ENCODE data around the gene MIPOL1.
"Not testable (repeated sequence)": the region's sequence is repeated elsewhere in the genome, so short reads cannot be mapped to it uniquely, and the experiment has no call there.

The MIPOL1 gene

DNA sequence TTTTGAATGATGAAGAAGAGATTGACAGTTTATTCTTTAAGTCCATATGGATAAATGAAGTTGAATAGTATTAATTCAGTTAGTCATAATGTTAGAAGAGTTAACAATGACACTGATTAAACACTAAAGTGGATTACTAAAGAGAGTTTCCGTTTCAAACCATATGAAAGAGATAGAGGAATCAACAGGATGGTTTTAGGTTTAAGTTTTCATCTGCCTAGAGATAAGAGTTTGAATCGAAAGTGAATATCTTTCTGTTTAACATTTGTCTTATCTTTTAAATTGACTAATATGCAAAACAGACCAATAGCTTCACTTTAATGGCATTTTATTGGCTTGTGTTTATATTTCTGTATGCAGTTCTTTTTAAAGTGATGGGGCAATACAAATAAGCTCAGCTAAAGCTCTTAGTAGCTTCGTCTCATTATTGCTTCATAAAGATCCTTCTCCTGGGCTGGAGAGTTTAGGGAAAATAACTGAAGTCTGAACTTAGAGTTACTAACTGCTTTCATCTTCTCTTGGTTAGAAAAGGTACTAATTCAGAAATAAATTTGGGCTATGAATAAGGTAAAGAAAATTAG, 66.0 kb downstream of the MIPOL1 start:
- in situ Hi-C loops (cut with HindIII; ENCODE audit: low pct_ligation_motif_present, low pct_unique_long_range_greater_than_20kb, low sequenced_read_pairs): no loop called here

DNA sequence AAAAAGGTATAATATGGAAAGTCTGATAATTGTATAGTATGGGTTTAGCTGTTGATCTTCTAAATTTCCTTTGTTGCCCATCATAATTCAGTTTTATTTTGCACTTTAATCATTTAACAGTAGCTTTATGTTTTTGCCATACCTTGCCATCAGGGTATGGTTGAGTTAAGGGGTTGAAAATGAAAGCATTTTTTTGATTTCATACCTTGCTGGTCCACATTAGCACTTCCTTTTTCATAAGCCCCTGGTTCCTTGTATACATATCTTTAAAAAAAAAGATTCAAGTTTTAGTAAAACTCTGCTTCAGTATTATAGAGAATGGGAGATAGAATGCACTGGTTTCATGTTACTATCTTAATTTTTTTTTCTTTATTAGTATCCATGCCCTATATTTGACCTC, 71.1 kb downstream of the MIPOL1 start:
- DNase-seq: no peak
- in situ Hi-C loops (cut with HindIII; ENCODE audit: low pct_ligation_motif_present, low pct_unique_long_range_greater_than_20kb, low sequenced_read_pairs): no loop called here

More for the DNA sequence above, 66.0 kb downstream of the MIPOL1 start:
- no peak for DNase-seq

DNA sequence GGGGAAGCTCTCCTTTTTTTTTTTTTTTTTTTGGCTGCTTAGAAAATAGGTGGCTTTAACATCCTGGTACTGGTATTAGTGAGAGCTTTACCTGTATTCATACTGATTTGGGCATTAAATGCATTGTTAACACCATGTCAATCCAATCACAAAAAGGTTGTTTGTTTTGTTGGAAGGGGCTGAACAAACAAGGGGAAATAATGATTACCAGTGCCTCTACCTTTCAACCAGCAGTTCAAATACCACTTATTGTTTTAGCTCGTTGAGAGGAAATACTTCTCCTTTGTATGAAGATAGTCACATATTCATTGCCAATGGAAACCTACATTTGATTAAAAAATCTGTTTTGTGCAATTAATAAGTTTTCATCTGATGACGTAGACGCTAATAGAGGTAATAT, 72.9 kb downstream of the MIPOL1 start:
- in situ Hi-C loops (cut with HindIII; ENCODE audit: low pct_ligation_motif_present, low pct_unique_long_range_greater_than_20kb, low sequenced_read_pairs): no loop called here
- DNase-seq: no peak

DNA sequence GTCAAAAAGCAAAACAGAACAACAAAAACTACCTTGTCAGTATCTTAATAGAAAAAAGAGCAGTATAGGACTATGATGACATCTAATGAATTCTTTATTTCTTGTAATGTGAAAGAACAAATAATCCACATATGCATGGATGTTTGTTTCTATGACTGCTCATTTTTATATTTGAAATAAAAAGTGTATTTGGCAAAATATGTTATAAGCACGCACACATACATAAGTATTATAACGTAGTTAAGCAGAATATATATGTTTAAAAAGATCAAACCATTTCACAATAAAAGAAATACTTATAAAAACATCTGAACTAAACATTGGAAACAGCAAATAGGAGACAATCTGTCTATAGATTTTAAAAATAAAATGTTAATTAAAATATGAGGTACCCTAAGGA, 74.8 kb downstream of the MIPOL1 start:
- in situ Hi-C loops (cut with HindIII; ENCODE audit: low pct_ligation_motif_present, low pct_unique_long_range_greater_than_20kb, low sequenced_read_pairs): no loop called here
- no peak for DNase-seq

DNA sequence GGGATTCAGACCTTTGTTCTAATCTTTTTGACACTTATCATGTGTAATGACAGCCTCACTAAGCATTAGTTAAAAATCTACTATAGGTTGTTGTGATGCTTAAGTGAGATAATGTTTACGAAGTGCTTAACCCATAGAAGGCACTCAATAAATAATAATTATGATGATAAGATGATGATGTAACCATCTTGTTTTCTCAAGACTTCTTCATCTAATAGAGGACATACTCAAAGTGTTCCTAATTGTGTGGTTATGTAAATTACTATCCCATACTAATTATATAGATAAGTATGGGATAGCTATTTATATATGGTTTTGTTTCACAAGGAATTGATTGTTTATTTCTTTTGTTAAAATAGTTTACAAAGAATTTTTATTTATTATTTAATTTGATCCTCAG, 76.9 kb downstream of the MIPOL1 start:
- no peak for DNase-seq
- in situ Hi-C loops (cut with HindIII; ENCODE audit: low pct_ligation_motif_present, low pct_unique_long_range_greater_than_20kb, low sequenced_read_pairs): no loop called here

DNA sequence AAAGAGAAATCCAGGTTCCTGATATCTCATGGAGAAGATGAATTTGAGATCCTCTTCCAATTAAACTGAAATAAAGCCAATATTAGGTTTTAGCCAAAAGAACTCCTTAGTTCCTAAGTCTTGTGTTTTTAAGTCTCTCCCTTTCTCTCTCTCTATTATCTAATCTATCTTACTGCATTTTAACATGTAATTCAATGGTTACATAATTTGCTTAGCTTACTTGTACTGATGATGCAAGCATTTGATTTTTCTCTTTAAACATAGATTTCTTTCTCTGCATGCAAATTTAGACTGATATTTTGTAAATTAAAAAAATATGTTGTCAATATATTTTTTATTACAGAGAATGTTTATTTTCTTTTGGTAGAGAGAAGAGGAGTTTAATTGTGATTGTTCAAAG, 78.2 kb downstream of the MIPOL1 start:
- in situ Hi-C loops (cut with HindIII; ENCODE audit: low pct_ligation_motif_present, low pct_unique_long_range_greater_than_20kb, low sequenced_read_pairs): no loop called here

DNA sequence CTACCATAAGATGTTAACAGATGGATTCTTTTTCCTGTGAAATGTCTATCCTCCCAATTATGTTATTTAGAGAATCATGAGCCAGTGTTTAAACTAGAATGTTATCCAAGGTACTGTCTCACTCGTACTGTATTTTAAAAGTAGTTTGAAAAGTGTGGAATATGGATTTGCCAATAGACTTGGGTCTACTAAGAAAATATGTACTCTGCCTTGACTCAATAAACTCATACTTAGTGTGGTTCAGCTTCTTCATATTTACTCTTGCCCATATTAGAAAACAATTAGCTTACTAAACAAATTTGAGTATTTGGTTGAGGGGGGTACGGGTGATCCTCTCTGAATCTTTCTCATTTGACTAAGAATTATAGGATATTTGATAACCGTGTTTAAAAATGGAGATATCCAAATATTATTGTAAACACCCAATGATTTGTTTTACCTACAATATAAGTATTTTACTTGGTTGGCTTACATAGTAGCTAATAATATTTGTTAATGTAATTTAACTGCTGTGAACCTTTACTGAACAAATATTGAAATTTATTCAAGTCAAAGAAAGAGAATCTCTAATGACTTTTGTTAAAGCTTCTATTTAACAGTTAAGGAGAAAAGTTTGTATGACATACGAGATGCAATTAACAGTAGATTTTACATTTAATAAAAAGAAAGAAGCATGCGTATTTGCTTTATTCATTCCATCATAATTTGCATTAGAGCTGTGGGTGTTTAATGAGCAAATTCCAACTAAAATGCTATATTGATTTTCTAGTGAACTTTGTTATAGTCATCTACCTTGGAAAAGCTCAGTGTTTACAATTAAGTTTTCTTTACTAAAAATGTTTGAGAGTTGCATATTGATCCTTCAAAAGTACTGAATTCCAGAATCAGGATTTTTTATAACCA, 81.2 kb downstream of the MIPOL1 start:
- in situ Hi-C loops (cut with HindIII; ENCODE audit: low pct_ligation_motif_present, low pct_unique_long_range_greater_than_20kb, low sequenced_read_pairs): no loop called here
- DNase-seq: no peak

More for the DNA sequence above, 78.2 kb downstream of the MIPOL1 start:
- no peak for DNase-seq

DNA sequence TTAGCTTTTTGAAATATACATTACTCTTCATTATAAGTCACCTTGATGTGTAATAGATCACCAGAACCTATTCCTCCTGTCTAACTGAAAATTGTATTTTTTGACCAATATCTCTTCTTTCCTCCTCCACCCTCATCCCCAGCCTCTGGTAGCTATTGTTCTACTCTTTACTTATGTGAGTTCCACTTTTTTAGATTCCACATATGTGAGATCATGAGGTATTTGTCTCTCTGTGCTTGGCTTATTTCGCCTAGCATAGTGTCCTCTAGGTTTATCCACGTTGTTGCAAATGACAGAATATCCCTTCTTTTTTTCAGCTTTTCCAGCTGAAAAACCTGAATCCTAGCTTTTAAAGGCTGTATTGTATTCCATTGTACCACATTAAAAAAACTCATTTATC, 82.1 kb downstream of the MIPOL1 start:
- no peak for DNase-seq
- in situ Hi-C loops (cut with HindIII; ENCODE audit: low pct_ligation_motif_present, low pct_unique_long_range_greater_than_20kb, low sequenced_read_pairs): no loop called here

DNA sequence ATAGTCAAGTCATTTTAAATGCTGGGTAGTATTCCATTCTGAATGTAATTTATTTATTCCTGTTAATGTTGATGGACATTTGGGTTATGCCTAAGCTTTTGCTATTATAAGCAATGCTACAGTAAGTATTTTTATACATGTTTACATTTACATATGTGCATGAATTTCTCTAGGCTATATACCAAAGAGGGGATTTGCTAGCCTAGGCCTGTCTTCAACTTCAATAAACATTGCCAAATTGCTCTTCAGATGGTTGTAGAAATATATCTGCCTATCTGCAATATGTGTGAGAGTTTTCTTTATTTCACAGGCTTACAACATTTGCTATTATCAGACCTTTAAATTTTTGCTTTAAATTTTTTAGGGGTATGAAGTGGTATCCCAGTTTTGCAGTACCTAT, 87.0 kb downstream of the MIPOL1 start:
- DNase-seq: no peak
- in situ Hi-C loops (cut with HindIII; ENCODE audit: low pct_ligation_motif_present, low pct_unique_long_range_greater_than_20kb, low sequenced_read_pairs): no loop called here

DNA sequence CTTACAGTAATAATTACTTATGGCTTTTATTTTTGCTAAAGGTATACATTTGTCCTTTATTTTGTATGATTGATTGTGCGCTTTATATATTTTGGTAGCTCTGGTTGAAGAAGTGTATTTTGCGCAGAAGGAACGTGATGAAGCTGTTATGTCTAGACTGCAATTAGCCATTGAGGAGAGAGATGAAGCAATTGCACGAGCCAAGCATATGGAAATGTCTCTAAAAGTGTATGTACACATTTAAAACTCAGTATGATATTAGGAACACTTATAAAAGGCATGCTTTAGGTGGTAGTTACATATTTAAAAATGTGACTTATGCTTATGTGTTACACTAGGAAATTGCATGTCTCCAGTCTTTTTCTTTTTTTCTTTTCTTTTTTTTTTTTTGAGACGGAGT, 87.5 kb downstream of the MIPOL1 start:
- no peak for DNase-seq
- in situ Hi-C loops (cut with HindIII; ENCODE audit: low pct_ligation_motif_present, low pct_unique_long_range_greater_than_20kb, low sequenced_read_pairs): no loop called here

DNA sequence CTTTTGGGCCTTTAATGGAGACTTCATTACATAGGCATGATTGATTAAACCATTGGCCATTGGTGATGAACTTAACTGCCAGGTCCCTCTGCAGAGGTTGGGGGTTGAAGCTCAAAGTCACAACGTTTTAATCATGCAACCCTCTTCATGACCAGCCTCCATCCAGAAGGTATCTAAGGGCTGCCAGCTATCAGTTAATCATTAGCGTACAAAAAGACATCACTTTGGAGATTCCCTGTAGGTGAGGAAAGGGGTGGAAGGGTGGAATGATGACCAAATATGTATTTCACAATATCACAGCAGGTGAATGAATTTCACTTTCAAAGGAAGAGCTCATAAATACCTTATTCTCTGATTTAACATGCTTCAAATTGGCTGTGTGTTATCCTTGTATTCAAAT, 92.0 kb downstream of the MIPOL1 start:
- DNase-seq: no peak
- in situ Hi-C loops (cut with HindIII; ENCODE audit: low pct_ligation_motif_present, low pct_unique_long_range_greater_than_20kb, low sequenced_read_pairs): no loop called here

DNA sequence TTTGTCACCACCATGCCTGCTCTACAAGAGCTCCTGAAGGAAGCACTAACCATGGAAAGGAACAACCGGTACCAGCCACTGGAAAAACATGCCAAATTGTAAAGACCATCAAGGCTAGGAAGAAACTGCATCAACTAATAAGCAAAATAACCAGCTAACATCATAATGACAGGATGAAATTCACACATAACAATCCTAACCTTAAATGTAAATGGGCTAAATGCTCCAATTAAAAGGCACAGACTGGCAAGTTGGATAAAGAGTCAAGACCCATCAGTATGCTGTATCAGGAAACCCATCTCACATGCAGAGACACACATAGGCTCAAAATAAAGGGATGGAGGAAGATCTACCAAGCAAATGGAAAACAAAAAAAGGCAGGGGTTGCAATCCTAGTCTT, 97.5 kb downstream of the MIPOL1 start:
- in situ Hi-C loops (cut with HindIII; ENCODE audit: low pct_ligation_motif_present, low pct_unique_long_range_greater_than_20kb, low sequenced_read_pairs); DNase-seq: not testable (repeated sequence)

DNA sequence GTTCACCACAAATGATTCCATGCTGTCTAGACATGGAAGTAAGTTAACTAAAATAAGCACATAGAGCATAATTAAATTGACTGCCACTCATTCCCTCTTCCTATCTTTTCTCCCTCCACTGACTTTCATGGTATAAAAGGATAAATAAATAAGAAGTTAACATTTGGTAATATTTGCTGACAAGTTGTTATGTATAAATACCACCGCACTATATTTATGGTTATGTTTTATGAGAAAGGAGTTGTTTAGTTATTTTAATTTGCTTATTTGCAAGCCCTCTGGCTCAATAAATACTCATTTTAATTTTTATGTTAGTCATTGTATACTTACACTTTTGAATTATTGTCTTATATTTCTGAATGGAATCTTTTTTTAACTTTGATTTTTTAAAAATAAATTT, 113.5 kb downstream of the MIPOL1 start:
- in situ Hi-C loops (cut with HindIII; ENCODE audit: low pct_ligation_motif_present, low pct_unique_long_range_greater_than_20kb, low sequenced_read_pairs): no loop called here
- DNase-seq: no peak

DNA sequence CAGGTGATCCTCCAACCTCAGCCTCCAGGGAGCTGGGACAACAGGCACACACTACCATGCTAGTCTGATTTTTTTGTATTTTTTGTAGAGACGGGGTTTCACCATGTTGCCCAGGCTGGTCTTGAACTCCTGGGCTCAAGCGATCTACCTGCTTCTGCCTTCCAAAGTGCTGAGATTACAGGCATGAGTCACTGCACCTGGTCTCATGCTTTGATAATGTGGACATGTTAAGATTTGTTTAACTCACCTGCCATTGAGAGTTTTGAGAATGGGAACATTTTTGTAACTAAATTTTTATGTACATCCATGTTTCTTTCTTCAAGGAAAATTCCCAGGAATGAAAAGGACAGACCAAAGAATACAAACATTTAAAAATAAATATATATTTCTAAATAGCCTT, 121.2 kb downstream of the MIPOL1 start:
- no peak for DNase-seq
- in situ Hi-C loops (cut with HindIII; ENCODE audit: low pct_ligation_motif_present, low pct_unique_long_range_greater_than_20kb, low sequenced_read_pairs): no loop called here

DNA sequence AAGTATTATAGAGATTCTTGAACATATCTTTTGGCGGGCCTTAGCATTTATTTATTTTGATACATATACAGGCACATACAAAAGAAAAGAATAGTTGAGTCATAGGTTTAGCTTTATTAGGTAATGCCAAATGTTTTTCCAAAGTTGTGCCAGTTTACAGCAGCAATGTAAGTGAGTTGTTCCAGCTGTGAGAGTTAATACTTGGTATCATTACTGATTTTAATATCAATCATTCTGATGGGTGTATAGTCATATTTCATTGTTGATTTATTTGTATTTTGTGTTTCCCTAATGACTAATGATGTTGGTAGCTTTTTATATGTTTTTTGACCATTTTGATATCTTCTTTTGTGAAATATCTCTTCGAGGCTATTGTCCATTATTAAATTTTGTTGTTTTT, 122.4 kb downstream of the MIPOL1 start:
- DNase-seq: no peak
- in situ Hi-C loops (cut with HindIII; ENCODE audit: low pct_ligation_motif_present, low pct_unique_long_range_greater_than_20kb, low sequenced_read_pairs): no loop called here

DNA sequence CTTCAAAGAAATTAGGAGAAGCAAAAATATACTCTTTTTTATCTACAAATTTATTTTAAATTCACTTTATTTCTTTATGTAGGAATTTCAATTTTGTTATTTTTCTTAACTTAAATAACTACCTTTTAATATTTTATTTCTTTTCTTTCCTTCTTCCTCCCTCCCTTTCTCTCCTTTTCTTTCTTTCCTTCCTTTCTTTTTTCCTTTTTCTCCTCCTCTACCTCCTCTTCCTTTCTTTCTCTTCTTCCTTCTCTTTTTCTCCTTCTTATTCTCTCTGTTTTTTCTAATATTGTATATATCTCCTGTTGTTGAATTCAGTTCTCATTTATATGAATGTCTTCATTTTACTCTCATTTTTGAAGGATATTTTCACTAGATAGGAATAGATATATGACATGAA, 127.6 kb downstream of the MIPOL1 start:
- no peak for DNase-seq
- in situ Hi-C loops (cut with HindIII; ENCODE audit: low pct_ligation_motif_present, low pct_unique_long_range_greater_than_20kb, low sequenced_read_pairs): no loop called here

DNA sequence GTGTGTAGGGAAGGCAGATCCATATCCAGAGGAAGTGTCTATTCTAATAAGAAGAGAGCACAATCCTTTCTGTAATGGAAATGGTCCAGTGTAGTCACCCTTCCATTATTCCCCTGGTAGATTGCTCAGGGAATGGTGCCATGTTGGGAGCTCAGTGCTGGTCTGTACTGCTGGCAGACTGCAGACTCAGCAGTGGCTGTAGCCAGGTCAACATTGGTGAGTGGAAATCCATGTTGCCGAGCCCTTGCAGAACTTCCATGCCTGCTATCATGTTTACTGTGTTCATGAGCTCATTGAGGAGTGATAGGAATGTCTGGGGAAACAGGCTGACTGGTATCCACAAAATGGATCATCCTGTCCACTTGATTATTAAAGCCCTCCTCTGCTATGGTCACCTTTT, 128.7 kb downstream of the MIPOL1 start:
- in situ Hi-C loops (cut with HindIII; ENCODE audit: low pct_ligation_motif_present, low pct_unique_long_range_greater_than_20kb, low sequenced_read_pairs): no loop called here
- no peak for DNase-seq

DNA sequence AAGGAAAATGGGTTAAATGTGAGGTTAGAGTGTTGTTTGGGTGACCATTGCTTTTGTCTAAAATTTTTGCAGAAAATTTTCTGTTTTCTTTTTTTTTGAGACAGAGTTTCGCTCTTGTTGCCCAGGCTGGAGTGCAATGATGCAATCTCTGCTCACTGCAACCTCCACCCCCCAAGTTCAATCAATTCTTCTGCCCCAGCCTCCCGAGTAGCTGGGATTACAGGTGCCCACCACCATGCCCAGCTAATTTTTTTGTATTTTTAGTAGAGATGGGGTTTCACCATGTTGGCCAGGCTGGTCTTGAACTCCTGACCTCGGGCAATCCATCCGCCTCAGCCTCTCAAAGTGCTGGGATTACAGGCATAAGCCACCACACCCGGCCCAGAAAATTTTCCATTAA, 130.2 kb downstream of the MIPOL1 start:
- DNase-seq; in situ Hi-C loops (cut with HindIII; ENCODE audit: low pct_ligation_motif_present, low pct_unique_long_range_greater_than_20kb, low sequenced_read_pairs): not testable (repeated sequence)

DNA sequence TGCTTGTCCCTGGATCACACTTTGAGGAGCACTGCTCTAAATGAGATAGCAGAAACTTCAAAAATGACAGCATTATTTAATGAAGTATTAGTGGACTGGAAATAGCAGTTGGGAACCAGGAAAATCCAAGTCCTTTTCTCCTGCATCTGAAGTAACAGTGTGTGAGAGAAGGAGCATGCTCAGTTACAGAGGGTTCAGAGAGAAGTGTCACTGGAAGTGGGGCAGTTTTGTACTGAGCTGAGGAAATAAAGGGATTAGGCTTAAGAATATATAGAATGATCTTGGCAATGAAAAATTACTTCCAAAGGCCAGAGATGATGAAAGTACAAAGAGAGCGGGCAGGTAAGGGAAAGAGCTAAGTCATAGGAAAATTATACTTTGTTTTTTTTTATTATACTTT, 130.9 kb downstream of the MIPOL1 start:
- DNase-seq: no peak
- in situ Hi-C loops (cut with HindIII; ENCODE audit: low pct_ligation_motif_present, low pct_unique_long_range_greater_than_20kb, low sequenced_read_pairs): no loop called here

Data from ACHN (cell line).